Activated CD8-positive, alpha-beta memory T cell treated with anti-CD3 and anti-CD28 coated beads, Interleukin-2, amount 50 U/mL, for 24 hours (primary cell): ENCODE data around the gene MED26.

ENCODE experiments used
- DNase-seq: peaks from one replicate; pipeline ENCODE4 v3.0.0-alpha.2; 2020; ENCODE audit errors: extremely low read depth

Gene MED26

DNA sequence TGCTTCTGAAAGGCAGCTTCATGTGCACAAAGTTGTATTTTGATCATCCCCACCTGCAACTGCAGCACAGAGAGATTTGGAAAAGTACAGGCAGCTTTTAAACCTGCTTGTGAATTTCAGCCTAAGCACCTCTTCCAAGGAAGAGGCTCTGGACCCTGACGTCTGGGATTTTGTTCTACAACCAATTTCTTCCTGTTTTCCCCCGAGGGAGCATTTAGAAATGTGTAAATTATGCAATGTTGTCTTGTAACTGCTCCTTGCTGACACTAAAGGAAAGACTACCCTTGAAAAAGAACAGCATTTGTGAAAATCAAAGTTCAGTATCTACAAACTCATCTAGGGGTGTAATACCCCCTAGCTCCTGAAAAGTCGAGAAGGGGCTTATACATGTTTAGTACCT is 15.4 kb downstream of the MED26 start:
- DNase-seq: no peak

DNA sequence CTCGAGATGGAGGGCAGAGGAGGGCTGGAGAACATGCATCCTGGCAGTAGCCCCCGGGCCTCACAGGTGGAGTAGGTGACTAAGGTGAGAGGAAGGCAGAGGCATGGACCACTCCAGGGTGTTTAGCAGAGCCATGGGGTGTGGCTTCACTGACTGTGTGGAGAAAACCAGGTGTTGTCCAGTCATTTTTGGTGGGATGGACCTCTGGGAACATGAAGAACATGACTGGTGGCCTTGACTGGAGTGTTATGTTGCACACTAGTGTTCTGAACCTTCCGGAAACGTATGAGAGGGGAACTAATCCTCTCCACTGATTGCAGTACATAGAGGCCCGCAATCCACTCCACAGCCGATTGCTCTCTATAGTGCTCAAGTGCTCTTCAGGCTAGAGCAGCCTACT is 16.9 kb downstream of the MED26 start:
- DNase-seq: no peak

DNA sequence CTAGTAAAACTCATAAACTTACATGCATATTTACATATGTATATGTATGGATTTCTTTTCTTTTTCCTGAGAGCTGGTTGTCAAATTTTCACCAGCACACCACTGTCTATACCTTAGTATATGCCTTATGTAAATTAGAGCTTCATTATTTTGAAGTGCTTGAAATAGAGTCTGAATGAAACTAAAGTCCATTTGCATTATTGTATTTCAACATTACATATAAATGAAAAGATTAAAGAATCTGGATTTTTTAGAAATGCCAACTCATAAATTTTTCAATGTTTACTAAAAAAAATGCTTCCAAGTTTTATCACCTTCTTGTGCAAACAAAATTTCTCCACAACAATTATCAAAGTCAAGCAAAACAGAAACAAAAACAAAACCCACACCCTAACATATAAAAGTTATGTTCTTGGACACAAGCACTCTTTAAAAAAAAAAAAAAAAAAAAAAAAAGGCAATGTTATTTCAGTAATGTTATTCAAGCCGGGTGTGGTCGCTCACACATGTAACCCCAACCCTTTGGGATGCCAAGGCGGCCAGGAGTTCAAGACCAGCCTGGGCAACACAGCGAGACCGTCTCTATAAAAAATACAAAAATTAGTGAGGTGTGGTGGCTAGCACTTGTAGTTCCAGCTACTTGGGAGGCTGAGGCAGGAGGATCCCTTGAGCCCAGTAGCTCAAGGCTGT is 18.3 kb downstream of the MED26 start:
- no peak for DNase-seq

DNA sequence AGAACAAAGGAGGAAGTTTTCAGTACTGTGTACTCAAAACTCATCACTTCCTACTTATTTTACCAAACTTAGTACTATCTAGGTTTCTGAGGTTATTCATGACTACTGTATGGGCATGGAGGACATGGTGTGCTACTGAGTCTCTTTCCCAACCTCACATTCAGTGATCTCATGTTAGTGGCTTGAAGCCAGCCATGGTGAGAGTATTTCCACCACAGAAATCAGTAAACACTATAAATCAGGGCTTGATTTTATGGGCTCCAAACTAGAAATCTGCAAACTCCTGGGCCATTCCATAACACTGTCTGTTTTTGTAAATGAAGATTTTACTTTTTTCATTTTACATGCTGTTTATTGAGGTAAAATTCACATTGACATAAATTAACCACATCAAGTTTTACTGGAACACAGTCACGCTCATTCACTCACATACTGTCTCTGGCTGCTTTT is 19.7 kb downstream of the MED26 start:
- DNase-seq: no peak

DNA sequence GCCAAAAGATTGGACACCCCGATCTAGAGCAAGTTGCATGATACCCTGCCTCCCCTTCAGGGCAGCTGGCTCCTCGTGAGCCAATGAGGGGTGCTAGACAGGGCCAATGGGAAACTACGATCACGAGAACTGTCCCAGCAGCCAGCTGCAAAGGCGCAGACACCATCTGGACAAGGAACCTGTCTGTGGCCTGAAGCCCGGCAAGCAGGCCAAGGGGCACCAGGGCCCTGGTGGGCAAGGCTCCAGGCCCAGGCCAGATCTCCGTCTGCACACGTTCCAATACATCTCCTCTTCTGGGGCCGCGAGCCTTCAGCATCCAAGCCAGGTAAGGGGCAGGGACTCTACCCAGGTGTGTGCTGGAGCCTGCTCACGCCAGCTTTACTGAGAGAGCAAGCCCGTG is 20.2 kb downstream of the MED26 start:
- no peak for DNase-seq

DNA sequence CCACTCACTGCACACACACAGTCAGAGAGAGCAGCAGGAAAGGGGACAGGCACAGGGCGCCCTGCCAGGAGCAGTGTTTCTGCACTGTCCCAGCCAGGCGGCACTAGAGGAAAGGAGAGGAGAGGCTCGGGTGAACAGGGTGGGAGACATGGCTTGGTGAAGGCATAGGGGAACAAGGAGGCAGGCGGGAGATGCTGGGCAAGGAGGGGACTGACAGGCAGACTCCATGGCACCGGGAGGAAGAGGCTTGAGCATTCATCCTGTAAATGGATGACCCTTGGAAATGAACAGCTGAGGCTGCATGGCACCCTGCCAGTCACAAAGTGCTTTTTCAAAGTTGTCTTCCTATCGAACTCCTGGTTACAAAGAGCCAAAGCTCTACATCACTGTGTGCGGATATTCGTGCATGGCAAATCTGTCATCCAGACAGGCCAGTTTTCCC is 22.4 kb downstream of the MED26 start:
- no peak for DNase-seq

DNA sequence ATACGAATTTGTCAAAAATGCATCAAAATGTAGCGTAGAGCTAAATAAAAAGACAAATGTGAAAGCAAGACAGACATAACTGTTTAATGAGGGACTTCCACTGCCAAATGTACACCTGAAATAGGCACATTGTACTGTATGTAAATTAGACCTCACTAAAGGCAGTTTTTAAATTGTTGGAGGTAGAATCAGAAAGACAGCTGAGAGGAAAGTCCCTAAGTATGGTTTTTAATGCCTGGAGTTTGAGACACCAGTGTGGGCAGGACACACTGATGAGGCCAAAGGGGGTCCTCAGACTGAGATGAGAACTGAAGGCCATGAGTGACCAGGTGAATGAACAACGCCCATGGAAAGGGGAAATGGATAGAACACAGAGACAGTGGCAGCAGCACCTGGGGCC is 22.9 kb downstream of the MED26 start:
- DNase-seq: no peak

DNA sequence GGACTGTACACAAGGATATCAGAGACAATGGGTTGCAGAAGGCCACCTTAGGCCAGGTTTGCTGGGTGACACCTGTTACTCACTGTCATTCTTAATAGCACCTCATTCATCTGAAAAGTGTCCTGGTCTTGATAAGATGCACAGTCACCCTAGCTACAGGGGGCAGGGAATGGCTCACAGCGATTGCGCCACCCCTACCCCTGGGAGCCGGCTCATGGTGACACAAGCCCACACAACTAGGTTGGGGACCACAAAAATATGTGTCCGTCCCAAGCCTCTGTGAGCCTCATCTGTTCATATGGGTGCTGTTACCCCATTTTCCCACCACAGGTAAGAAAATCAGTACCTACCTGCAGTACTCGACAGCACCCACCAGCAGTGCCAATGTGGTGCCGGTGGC is 23.4 kb downstream of the MED26 start:
- no peak for DNase-seq

DNA sequence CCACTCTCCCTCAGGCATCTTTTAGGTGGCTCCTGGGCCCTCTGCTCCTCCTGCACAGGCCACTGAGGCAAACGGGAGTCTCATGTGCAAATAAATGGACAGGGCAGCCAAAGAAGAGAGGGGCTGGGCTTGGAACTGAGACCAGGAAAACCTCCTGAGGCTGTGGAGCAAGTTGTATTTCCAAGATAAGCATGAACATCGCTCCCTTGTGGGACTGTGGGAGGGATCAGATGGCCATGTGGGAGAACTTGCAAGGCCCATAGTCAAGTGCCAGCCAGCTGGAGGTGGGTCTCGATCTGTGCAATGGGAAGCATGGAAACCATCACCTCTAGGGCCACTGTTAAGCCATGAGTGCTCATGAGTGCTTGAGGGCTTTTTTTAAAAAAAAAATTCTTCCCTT is 24.9 kb downstream of the MED26 start:
- DNase-seq: no peak

DNA sequence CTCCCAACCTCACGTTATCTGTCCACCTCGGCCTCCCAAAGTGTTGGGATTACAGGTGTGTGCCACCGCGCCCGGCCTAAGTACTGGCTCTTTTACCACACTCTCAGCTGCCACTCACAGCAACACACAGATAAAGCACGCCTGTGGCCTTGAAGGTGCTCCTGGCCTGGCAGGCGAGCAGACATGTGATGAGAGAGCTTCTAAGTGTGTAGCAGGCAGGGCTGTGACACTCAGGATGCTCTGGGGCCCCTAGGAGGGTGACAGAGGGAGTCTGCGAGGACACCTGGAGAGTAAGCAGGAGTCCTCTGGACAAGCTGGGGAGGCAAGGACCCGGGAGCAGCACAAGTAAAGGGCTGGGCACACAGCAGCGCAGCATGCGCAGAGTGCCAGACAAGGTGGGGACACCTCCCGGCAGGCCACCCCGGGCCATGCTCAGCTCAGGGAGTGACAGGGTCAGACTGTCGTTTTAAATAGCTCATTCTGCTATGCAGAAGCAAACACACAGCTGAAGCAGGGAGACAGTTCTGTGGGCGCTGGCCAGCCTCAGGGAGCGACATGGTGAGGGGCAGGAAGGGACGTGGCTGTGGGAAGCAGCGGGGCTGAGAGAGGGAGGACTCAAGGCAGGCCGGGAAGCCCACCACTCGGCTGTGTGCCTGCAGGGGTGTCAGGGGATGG is 26.5 kb downstream of the MED26 start:
- no peak for DNase-seq

DNA sequence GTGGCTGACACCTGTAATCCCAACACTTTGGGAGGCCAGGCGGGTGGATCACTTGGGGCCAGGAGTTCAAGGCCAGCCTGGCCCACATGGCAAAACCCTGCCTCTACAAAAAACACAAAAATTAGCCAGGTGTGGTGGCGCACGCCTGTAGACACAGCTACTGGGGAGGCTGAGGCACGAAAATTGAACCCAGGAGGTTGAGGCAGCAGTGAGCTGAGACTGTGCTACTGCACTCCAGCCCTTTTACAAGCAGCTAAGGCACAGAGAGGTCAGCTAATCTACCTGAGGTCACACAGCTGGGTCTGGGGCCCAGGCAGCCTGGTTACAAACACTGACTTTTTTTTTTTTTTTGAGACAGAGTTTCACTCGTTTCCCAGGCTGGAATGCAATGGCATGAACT is 27.2 kb downstream of the MED26 start:
- no peak for DNase-seq

DNA sequence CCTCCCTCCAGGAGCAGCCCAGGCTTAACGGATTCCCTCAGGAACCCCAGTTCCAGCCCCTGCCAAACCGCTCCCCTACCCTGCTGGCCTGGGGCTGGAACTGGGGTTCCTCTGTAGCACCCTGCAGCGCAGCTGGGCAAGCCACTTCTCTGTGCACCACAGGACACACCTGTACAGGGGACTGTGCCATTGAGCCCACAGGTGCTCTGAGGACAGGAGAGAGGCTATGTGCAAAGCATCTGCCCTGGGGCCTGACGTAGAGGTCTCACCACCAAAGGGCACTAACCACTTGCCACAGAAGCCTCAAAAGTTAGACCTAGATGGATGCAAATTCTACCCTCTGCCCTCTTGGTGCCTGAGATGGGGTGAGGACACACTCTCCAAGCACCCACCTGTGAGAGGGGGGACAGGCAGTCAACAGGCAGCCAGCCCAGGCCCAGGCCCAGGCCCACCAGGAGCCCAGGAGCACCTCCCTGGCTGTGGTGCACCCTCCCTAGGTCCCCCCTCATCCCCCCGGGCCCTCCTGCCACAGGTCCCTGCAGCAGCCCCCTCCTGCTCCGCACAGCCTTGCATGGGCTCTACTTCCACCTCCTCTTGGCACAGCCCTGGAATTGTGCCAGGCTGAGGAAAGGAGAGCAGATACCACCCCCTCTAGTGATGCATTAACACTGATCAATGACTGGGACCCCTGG is 28.2 kb downstream of the MED26 start:
- DNase-seq: no peak

DNA sequence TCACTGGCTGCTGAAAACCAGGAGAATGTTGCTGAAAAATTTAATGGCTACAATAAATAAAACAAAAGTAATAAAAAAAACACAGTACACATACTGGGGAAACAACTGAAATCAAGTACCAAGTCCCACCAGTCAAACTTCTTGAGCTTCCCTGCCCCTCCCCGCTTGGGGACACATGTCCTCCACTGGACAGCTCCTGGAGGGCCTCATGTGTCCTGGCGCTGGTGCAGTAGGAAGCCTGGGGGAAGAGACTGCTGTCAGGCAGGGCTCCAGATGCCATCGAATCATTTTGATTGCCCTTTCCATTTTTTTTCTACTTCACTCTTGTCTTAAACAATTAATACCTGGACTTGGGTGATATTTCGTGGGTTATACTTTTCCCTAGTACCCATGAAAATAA is 29.2 kb downstream of the MED26 start:
- no peak for DNase-seq

DNA sequence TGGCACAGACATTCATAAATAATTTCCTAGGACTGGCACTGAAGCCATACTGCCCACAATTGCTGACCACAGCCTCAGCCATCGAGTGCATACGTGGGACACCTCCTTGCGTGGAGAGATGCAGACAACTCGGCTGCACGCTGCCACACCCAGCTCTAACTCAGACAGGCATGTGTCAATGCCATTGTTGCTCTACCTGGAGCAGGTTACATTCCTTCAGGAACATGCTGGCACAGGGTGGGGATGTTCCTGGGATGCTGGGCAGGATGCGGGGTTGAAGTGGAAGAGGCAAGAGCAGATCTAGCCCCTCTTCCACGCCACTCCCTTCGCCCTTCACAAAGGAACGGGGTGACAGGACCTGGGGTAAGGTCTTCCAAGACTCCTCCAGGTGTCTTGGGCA is 31.6 kb downstream of the MED26 start:
- DNase-seq: no peak

DNA sequence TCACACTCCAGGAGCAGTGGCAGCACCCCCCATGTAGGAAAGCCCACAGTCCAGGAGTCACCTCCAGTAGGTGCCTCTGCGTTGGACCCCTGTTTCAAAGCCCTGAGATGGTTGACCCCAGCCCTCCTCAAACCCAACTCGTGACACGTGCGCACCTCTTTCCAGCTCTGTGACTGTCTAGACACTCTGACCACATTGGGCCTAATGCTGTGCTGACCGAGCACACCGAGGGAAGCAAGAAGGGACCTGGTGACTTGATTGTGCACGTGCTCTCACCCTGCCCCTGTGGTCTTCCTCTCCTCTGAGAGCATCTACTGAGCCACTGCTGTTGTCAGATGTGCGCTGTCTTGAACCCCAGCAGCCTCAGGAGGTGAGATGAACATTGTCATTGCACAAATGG is 32.9 kb downstream of the MED26 start:
- no peak for DNase-seq

DNA sequence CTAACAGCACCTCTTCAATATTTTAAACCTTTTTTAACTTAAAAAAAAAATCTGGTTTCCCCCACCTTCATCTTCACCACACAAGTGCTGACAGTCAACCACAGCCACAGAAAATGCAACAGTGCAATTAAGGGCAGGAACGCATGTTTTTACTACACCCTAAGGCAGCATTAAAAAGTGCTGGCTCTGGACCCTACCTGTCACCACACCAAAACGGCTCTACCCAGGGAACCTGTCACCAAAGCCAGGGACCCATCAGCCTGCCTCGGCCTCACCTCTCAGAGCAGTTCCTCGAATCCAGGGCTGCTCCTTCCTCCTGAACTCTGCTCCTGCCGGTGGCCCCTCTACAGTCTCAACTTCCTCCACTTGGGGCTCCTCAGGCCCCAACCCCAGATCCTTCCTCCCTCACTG is 33.3 kb downstream of the MED26 start:
- DNase-seq: no peak

DNA sequence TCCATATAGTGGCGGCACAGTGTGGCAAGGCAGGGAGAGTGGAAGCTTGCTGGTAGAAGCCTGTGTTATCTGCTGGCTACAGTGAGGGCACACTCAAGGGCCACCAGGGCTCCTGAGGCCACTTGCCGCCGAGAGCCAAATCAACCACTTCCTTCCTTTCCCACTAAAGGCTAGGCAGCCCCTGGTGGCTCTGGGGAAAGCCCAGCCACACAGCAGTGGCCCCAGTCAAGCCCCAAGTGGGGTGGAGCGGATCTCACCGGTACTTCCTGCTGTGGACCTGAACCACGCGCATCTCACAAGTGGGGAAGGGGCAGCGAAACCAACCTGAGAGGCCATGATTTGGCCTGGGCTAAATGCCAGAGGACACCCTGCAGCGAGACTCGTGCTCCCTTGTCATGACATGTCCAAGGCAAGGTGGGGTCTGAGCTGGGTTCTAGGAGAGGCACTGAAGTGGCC is 33.8 kb downstream of the MED26 start:
- no peak for DNase-seq

DNA sequence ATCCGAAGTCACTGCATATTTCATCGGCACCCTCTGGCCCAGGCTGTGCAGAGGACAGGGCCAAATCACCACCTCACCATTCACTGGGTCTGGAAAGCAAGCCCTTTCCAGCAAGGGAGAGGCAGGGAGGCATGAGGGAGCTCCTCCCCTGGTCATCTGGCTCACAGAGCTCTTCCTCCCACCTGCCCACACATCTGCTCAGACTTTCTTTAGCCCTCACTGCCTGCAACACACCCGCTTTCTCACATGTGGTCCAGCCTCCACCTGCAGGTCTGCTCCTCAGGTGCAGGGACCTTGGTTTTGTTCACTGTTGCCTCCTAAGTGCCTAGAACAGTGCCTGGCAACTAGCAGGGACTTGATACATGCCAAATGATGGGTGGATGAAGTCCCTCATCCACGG is 34.8 kb downstream of the MED26 start:
- no peak for DNase-seq

DNA sequence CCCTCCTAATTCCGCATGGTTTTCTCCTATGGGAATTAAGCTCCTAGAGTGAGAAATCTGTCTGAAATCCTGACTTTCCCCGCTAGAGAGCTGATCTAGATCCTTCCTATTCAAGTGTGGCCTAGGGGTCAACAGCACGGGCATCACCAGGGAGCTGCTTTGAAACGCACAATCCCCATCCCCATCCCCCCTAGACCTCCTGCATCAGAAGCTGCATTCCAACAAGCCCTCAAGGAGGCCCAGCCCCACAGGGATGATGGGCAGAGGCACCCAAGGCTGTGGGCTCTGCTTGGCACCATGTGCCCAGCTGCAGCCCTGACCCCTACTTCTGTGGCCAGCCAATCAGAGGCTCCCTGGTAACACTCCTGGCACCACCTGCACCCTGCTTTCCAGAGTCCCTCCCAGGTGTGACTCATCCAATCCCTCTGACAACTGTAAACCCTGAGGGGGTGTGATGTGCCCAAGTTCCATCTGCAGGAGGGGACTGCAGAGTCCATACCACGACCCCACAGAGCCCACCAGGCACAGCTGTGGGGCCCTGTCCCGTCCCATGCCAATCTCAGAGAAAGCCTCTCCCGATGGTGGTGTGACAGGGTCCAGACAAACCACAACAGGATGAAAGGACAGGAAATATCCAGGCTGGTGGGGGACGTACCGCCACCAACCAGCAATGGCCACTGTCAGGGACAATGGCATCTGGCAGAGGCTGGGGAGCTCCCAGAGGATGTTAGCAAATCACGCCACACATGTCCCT is 36.0 kb downstream of the MED26 start:
- DNase-seq: no peak

DNA sequence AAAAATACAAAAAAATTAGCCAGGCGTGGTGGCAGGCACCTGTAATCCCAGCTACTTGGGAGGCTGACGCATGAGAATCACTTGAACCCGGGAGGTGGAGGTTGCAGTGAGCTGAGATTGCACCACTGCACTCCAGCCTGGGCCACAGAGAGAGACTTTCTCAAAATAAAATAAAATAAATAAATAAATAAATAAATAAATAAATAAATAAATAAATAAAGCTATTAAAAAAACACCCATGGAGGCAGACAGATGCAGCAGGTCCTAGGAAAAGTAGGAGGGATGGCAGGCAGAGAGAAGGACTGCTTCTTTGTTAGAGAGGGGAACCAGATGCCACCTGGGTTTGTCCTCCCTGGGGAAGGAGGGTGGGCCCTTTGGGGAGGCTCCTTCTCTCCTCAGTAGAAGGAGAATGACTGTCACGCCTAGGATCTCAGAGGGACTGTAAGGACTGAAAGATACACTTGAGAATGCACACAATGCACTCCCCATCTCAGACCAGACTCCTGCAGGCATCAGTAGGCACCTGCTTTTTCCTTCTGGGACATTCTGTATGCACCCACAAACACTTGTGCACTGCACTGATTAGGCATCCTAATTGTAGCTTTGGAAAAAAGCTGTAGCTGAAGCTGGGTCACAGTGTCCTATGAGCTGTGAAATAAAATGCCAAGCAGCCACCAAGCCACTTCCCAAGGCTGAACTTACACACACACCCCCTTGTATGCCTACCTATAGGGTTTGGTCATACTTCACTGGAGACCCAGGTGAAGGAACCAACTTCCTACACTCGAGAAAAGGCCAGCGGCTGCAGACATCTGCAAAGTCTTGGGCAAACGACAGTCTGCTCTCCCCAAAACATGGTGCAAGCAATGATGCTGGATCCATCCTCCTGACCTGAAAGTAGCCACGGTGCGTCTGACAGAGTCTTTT is 36.9 kb downstream of the MED26 start:
- DNase-seq: no peak

DNA sequence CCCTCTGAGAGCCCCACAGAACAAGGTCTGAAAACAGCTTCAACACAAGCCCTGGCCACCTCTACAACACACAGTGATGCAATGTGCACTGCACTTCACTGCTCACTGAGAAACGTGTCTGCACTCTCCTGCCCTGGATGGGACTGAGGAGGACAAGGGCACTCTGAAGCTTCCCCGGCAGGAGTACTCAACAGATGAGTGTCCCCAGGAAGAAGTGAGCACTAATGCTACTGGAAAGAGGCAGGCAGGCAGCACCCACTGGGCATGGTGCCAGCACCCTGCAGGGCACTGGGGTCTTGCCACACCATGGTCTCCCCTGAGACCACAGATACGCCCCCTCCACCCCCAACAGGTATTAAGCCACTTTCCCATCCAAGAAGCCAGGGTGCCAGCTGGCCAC is 38.1 kb downstream of the MED26 start:
- no peak for DNase-seq
